NCI-H2196 treated with DMSO at 0.1 percent for 48 hours (cell line): ENCODE measurements around the gene QTRT2.

Source experiments
- DNase-seq: peaks from one replicate; lab custom pipeline; 2025; ENCODE audit not compliant: unreplicated experiment; lab: John Stamatoyannopoulos, UW

Gene QTRT2

DNA sequence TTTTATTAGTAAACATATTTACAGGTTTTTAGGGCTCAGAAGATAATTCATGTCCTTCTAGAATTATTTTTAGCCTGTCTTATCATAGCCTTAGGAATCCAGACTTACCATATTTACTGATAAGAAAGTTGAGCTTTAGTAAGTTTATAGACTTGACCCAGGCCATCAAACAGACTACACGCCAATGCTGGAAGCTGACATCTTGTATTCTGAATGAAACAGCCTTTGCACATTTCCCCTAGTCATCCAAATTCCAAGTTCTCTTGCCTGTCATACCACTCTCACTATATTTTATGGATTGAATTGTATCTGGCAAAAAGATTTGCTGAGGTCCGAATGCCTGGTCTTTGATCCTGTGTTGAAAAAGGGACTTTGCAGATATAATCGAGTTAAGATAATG lies 63.7 kb downstream of the QTRT2 start:
- DNase-seq: no peak

- peak; percentile 25 for DNase-seq
Observed at GRCh38 chr3:114122027-114122709, 65.6 kb downstream of the QTRT2 start.

DNA sequence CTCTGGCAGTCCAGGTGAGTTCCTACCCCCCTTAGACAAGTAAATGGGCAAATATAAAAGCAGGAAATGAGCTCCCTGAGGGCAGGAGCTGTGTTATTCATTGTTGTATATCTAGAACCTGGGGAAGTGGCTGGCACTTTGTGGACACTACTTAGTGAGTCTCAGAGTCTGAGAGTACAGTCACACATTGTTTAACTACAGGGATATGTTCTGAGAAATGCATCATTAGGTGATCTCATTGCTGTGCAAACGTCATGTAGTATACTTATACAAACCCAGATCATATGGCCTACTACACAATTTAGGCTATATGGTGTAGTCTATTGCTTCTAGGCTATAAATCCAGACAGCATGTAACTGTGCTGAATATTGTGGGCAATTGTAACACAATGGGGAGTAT lies 69.9 kb downstream of the QTRT2 start:
- no peak for DNase-seq

GRCh38 chr3:114127517-114127916 lies 71.0 kb downstream of the QTRT2 start:
- no peak for DNase-seq

GRCh38 chr3:114128231-114128630 lies 71.7 kb downstream of the QTRT2 start:
- DNase-seq: no peak

DNA sequence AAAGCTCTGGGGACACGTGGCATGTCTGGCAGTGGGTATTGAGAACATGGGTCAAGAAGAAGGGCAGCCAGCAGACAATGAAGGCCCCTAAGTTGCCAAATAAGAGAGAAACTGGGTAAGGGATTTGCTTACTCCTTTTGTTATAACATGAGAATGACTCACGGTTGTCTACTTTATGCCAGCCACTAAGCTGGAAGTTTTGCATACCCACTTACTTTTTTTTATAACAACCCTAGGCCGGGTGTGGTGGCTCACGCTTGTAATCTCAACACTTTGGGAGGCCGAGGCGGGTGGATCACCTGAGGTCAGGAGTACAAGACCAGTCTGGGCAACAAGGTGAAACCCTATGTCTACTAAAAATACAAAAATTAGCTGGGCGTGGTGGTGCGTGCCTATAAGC lies 72.3 kb downstream of the QTRT2 start:
- no peak for DNase-seq

GRCh38 chr3:114132500-114132899 lies 76.0 kb downstream of the QTRT2 start:
- no peak for DNase-seq

DNA sequence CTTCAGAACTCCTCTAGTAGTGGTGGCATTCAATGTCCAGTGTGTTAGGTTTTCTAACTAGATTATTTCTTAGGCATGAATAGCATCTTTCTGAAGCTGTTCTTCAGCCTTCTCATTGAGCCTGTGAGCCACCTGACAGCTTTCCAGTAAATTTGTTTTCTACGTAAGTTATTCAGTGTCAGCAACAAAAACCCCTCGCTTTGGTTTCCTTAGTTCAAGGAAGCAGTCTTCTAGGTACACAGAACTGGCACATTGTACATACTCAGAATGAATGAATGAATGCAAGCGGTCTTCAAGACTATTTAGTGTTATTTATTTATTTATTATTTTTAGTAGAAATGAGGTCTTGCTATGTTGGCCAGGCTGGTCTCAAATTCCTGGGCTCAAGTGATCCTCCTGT lies 77.4 kb downstream of the QTRT2 start:
- no peak for DNase-seq
